ENCODE measurements around the gene TOP3A.

The TOP3A gene

GRCh38 chr17:18328643-18329204, 13.9 kb upstream of the TOP3A start:
- no peak for TF ChIP-seq CTCF (IDR thresholded peaks at IDR 0.05; ENCODE audit: control insufficient read depth, extremely low read depth, insufficient read depth)
- DNase-seq (ENCODE audit: low read depth) = no peak
- H3K4me3 ChIP-seq (ENCODE audit: low read depth, low read length) = no peak overlapping the region

- TF ChIP-seq CTCF (IDR thresholded peaks at IDR 0.05; ENCODE audit: control insufficient read depth, extremely low read depth, insufficient read depth) = no peak
- DNase-seq (ENCODE audit: low read depth) = no peak
- H3K4me3 ChIP-seq (ENCODE audit: low read depth, low read length) = no peak overlapping the region
Observed at GRCh38 chr17:18327556-18327955, 12.8 kb upstream of the TOP3A start.

- no peak for TF ChIP-seq CTCF (IDR thresholded peaks at IDR 0.05; ENCODE audit: control insufficient read depth, extremely low read depth, insufficient read depth)
- H3K4me3 ChIP-seq (ENCODE audit: low read depth, low read length) = no peak overlapping the region
- DNase-seq (ENCODE audit: low read depth) = no peak
Observed at GRCh38 chr17:18327093-18327492, 12.3 kb upstream of the TOP3A start.

- no peak overlapping the region for H3K4me3 ChIP-seq (ENCODE audit: low read depth, low read length)
- TF ChIP-seq CTCF (IDR thresholded peaks at IDR 0.05; ENCODE audit: control insufficient read depth, extremely low read depth, insufficient read depth) = no peak
- DNase-seq (ENCODE audit: low read depth) = no peak
Observed at GRCh38 chr17:18326572-18326971, 11.8 kb upstream of the TOP3A start.

GRCh38 chr17:18326039-18326438, 11.2 kb upstream of the TOP3A start:
- DNase-seq (ENCODE audit: low read depth) = no peak
- TF ChIP-seq CTCF (IDR thresholded peaks at IDR 0.05; ENCODE audit: control insufficient read depth, extremely low read depth, insufficient read depth) = no peak
- no peak overlapping the region for H3K4me3 ChIP-seq (ENCODE audit: low read depth, low read length)

- TF ChIP-seq CTCF (IDR thresholded peaks at IDR 0.05; ENCODE audit: control insufficient read depth, extremely low read depth, insufficient read depth) = no peak
- DNase-seq (ENCODE audit: low read depth) = no peak
- H3K4me3 ChIP-seq (ENCODE audit: low read depth, low read length) = no peak overlapping the region
Observed at GRCh38 chr17:18324140-18325050, 9.6 kb upstream of the TOP3A start.

Data from LNCaP clone FGC (cell line).